PFSK-1 (cell line): Measurements from ENCODE around the gene DPYD.

Experiments
- POLR2AphosphoS5 ChIP-seq: IDR thresholded peaks from 2 replicates; pipeline ENCODE4 v1.6.1; 2012; ENCODE audit warnings: low read depth, mild to moderate bottlenecking, control low read depth, low read length, moderate library complexity
- TAF1 ChIP-seq: IDR thresholded peaks from 2 replicates; pipeline ENCODE4 v1.6.1; 2012; ENCODE audit warnings: low read length, control low read depth, borderline replicate concordance; ENCODE audit not compliant: insufficient read depth
- TF ChIP-seq, protein P1 (sequence below), 2 experiments: IDR thresholded peaks; 2 replicates each; pipeline versions ENCODE4 v1.6.1 to v1.8.0; 2011 to 2012; ENCODE audit warnings: low read depth in 2 of 2, low read length in 2 of 2, control low read depth in 1 of 2, inconsistent platforms in 1 of 2, mild to moderate bottlenecking in 1 of 2, moderate library complexity in 1 of 2; ENCODE audit not compliant: insufficient read depth in 1 of 2

DNA sequence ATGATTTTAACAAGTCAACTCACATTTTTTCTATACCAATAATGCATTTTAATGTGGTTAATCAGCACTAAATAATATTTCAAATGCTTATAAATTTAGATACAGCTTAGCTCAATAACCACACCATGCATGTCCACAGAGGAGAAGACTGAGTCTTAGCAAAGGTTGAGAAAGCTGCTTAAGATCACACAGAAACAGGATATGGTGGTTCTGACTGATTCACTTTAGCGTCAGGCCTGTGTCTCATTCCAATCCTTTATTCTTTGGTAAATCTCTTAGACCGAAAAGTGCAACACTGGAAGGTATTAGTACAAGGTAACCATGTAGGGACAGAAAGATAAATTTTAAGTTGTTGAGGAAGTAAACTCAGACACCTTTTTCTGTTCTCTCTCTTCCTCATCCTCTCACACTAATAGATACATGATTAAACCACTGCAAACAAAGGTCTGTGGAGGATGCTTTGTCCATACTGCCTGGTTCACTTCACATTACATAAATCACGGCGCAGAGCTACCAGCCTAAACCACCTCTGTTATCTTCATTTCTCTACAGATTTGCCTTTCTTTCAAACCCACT is 139.0 kb downstream of the DPYD start:
- TF ChIP-seq TAF1 (no peak), POLR2AphosphoS5 (no peak)
- TF ChIP-seq, protein P1, sequence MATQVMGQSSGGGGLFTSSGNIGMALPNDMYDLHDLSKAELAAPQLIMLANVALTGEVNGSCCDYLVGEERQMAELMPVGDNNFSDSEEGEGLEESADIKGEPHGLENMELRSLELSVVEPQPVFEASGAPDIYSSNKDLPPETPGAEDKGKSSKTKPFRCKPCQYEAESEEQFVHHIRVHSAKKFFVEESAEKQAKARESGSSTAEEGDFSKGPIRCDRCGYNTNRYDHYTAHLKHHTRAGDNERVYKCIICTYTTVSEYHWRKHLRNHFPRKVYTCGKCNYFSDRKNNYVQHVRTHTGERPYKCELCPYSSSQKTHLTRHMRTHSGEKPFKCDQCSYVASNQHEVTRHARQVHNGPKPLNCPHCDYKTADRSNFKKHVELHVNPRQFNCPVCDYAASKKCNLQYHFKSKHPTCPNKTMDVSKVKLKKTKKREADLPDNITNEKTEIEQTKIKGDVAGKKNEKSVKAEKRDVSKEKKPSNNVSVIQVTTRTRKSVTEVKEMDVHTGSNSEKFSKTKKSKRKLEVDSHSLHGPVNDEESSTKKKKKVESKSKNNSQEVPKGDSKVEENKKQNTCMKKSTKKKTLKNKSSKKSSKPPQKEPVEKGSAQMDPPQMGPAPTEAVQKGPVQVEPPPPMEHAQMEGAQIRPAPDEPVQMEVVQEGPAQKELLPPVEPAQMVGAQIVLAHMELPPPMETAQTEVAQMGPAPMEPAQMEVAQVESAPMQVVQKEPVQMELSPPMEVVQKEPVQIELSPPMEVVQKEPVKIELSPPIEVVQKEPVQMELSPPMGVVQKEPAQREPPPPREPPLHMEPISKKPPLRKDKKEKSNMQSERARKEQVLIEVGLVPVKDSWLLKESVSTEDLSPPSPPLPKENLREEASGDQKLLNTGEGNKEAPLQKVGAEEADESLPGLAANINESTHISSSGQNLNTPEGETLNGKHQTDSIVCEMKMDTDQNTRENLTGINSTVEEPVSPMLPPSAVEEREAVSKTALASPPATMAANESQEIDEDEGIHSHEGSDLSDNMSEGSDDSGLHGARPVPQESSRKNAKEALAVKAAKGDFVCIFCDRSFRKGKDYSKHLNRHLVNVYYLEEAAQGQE (IDR thresholded peaks at IDR 0.05; ENCODE audit: insufficient read depth in 1 of 2, low read depth in 2 of 2, low read length in 2 of 2), result no peak
